Coronary artery (tissue), 2 donors: ENCODE results near the gene KCNC3.

Experiments
- DNase-seq: peaks from one replicate; pipeline ENCODE4 v3.0.0-alpha.2; 2017; ENCODE audit warnings: low spot score
- H3K27ac ChIP-seq, 2 donors: fragments of 200-600 bp; sonication (generic); one replicate each; pipeline ENCODE4 v1.5.1; 2016 to 2019
- H3K4me3 ChIP-seq: fragments of 200-600 bp; sonication (generic); 2 replicates; pipeline ENCODE4 v1.5.1; 2016; ENCODE audit warnings: mild to moderate bottlenecking, moderate library complexity
- TF ChIP-seq, protein P1 (sequence below): fragments of 200-600 bp; sonication (generic); IDR thresholded peaks from one replicate; pipeline ENCODE4 v1.5.1; 2019; ENCODE audit warnings: antibody characterized with exemption

Gene KCNC3

GRCh38 chr19:50334741-50335421 lies 5.7 kb upstream of the KCNC3 start:
- TF ChIP-seq, protein P1, sequence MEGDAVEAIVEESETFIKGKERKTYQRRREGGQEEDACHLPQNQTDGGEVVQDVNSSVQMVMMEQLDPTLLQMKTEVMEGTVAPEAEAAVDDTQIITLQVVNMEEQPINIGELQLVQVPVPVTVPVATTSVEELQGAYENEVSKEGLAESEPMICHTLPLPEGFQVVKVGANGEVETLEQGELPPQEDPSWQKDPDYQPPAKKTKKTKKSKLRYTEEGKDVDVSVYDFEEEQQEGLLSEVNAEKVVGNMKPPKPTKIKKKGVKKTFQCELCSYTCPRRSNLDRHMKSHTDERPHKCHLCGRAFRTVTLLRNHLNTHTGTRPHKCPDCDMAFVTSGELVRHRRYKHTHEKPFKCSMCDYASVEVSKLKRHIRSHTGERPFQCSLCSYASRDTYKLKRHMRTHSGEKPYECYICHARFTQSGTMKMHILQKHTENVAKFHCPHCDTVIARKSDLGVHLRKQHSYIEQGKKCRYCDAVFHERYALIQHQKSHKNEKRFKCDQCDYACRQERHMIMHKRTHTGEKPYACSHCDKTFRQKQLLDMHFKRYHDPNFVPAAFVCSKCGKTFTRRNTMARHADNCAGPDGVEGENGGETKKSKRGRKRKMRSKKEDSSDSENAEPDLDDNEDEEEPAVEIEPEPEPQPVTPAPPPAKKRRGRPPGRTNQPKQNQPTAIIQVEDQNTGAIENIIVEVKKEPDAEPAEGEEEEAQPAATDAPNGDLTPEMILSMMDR: no peak
- DNase-seq: no peak
- H3K4me3 ChIP-seq: no peak overlapping the region
- no peak overlapping the region for H3K27ac ChIP-seq

DNA sequence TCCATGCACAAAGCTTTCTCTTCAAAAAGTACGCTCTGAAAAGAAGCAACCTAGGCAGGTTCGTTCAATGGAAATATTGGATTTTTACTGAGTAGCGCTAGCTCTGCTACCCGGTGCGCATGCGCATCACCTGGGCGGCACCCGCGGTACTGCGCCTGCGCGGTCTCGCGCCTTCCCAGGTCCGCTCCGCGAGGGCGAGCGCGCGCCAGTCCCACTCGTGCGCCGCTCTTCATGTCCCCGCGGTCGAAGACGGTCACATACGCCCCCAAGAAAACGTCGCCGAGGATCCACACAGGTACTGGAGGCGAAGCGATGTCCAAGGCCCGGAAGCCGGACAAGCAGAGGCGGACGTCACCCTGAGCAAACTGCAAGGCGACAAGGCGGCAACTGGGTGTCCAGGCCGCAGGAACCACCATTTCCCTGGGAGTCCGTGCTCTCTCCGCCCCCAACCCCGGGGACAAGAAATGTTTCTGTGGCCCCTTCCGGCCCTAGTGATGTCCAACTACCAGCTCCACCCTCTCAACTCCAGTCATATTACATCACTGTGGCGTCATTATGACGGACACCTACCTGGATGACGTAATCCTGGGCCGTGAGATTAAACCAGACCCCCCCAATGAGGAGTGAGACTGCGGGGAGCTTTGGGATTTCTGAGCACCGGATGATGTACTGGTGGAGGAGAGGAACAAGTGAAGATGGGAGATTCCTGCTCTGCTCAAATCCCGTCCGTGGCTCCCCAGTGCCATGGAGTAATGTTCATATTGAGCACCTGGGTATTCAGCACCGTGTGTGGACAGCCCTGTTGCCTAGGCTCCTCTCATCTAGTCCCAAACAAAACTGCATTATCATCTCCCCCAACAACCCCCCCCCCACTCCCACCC lies 4.8 kb upstream of the KCNC3 start:
- DNase-seq: no peak
- peak overlapping the region in 1 of 2 donors; percentile 70 for H3K27ac ChIP-seq
- TF ChIP-seq, protein P1: no peak
- peak overlapping the region; percentile 74 for H3K4me3 ChIP-seq

GRCh38 chr19:50333235-50333736 lies 4.1 kb upstream of the KCNC3 start:
- peak overlapping the region in 1 of 2 donors; percentile 70 for H3K27ac ChIP-seq
- peak overlapping the region; percentile 74 for H3K4me3 ChIP-seq
- DNase-seq: no peak
- TF ChIP-seq, protein P1: no peak

- Histone ChIP-seq H3K4me3 (peak overlapping the region; percentile 74), H3K27ac (peak overlapping the region in 1 of 2 donors; percentile 70)
- TF ChIP-seq, protein P1: no peak
- no peak for DNase-seq
Observed at GRCh38 chr19:50332244-50333038, 3.3 kb upstream of the KCNC3 start.

DNA sequence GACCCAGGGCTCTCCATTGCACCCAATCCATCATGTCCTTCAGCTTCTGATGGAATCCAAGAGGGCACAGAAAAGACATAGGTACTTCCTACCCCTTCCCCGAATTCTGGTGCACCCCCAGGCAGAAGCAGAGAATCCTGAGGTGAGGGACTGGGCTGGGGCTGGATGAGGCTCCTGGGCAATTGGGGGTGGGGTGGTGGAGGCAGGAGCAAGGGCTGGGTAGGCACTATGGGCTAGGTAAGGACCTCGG lies 2.7 kb upstream of the KCNC3 start:
- H3K4me3 ChIP-seq: peak overlapping the region; percentile 74
- TF ChIP-seq, protein P1: no peak
- DNase-seq: no peak
- peak overlapping the region in 1 of 2 donors; percentile 70 for H3K27ac ChIP-seq

GRCh38 chr19:50331221-50331993 lies 2.2 kb upstream of the KCNC3 start:
- Histone ChIP-seq H3K27ac (peak overlapping the region in 1 of 2 donors; percentile 70), H3K4me3 (peak overlapping the region; percentile 65)
- DNase-seq: no peak
- TF ChIP-seq, protein P1: no peak
